Colonic mucosa (tissue), 4 donors: ENCODE measurements around the gene CNOT1. TPM values are rescaled to one million over a fixed set of nuclear protein-coding genes. Genes with fewer than 3 reads are reported as not detected.

ENCODE experiments used
- DNase-seq: peaks from one replicate; pipeline ENCODE4 v3.0.0-alpha.2; 2020
- H3K27ac ChIP-seq: fragments of 200-600 bp; one replicate; pipeline ENCODE4 v1.8.0; 2021
- H3K27me3 ChIP-seq: fragments of 200-600 bp; one replicate; pipeline ENCODE4 v1.8.0; 2021
- H3K36me3 ChIP-seq: fragments of 200-600 bp; one replicate; pipeline ENCODE4 v1.8.0; 2021
- H3K4me1 ChIP-seq: fragments of 200-600 bp; one replicate; pipeline ENCODE4 v1.8.0; 2021; ENCODE audit warnings: mild to moderate bottlenecking
- H3K4me3 ChIP-seq: fragments of 200-600 bp; one replicate; pipeline ENCODE4 v1.8.0; 2021
- H3K9ac ChIP-seq, 2 donors: one replicate each; pipeline ENCODE4 v1.7.0; 2013; ENCODE audit warnings: control low read depth in 2 of 2, low read depth in 2 of 2, low read length in 2 of 2
- H3K9me3 ChIP-seq: fragments of 200-600 bp; one replicate; pipeline ENCODE4 v1.8.0; 2021
- CTCF ChIP-seq: fragments of 200-600 bp; IDR thresholded peaks from one replicate; pipeline ENCODE4 v1.8.0; 2022; ENCODE audit warnings: antibody characterized with exemption, mild to moderate bottlenecking
- intact Hi-C: fragments of 100-400 bp; cut with DNase I; formaldehyde crosslinking; loops from one replicate; pipeline ENCODE4 v1.14.1; 2022
- total RNA-seq, 2 donors: library from RNA; stranded (reverse); fragmentation: NEBNext Ultra II Directional in 1 of 2; extraction: Animal tissue kit (Norgen Biotek cat#: 25700) in 1 of 2; gene quantifications; one replicate each; pipeline ENCODE4 v1.2.1, GENCODE V29; 2021
- donor health status: healthy.
- donor health status: DM: no; HTN: no; CAD: no.
- donor health status: DM: no; HTN: no; CAD: no.

CNOT1 gene
- total RNA-seq, 2 donors from 2014 or later, result 237 to 268 TPM

- intact Hi-C loops, result no loop called here
- Histone ChIP-seq H3K27ac (peak overlapping the region; percentile 98), H3K9me3 (no peaks in the 10 kb centered on the region), H3K27me3 (no peaks in the 10 kb centered on the region), H3K4me3 (peak overlapping the region; percentile 86), H3K36me3 (no peaks in the 10 kb centered on the region), H3K9ac (peak overlapping the region; percentile 99 to 100), H3K4me1 (no peaks in the 10 kb centered on the region)
- TF ChIP-seq CTCF, result no peak
- DNase-seq, result peak; percentile 83
These were observed 537 bp downstream of the CNOT1 start for GRCh38 chr16:58628845-58629732.

GRCh38 chr16:58624209-58624608, 5.4 kb downstream of the CNOT1 start:
- no peak for TF ChIP-seq CTCF
- Histone ChIP-seq H3K4me3 (no peak overlapping the region), H3K27ac (no peak overlapping the region), H3K9me3 (no peaks in the 10 kb centered on the region), H3K4me1 (no peaks in the 10 kb centered on the region), H3K36me3 (peaks cover 6% of the 10 kb centered on the region), H3K9ac (no peak overlapping the region), H3K27me3 (no peaks in the 10 kb centered on the region)
- DNase-seq, result no peak
- intact Hi-C loops, result no loop called here

GRCh38 chr16:58620396-58620795, 9.2 kb downstream of the CNOT1 start:
- intact Hi-C loops, result no loop called here
- no peak for DNase-seq
- Histone ChIP-seq H3K27me3 (no peaks in the 10 kb centered on the region), H3K9me3 (no peaks in the 10 kb centered on the region), H3K9ac (no peak overlapping the region), H3K36me3 (peaks cover 10% of the 10 kb centered on the region), H3K27ac (no peak overlapping the region), H3K4me1 (no peaks in the 10 kb centered on the region), H3K4me3 (no peak overlapping the region)
- no peak for TF ChIP-seq CTCF

GRCh38 chr16:58615280-58615679, 14.3 kb downstream of the CNOT1 start:
- Histone ChIP-seq H3K9ac (no peak overlapping the region), H3K27me3 (no peaks in the 10 kb centered on the region), H3K27ac (no peak overlapping the region), H3K9me3 (no peaks in the 10 kb centered on the region), H3K36me3 (peaks cover 10% of the 10 kb centered on the region), H3K4me1 (no peaks in the 10 kb centered on the region), H3K4me3 (no peak overlapping the region)
- no peak for DNase-seq
- TF ChIP-seq CTCF, result no peak
- intact Hi-C loops, result no loop called here

- no peak overlapping the region for H3K4me3 ChIP-seq
- H3K4me1 ChIP-seq, result no peaks in the 10 kb centered on the region
- no peak for TF ChIP-seq CTCF
- H3K27ac ChIP-seq, result no peak overlapping the region
- peaks cover 9% of the 10 kb centered on the region for H3K36me3 ChIP-seq
- no peak overlapping the region for H3K9ac ChIP-seq
- H3K27me3 ChIP-seq, result no peaks in the 10 kb centered on the region
- intact Hi-C loops, result no loop called here
- no peak for DNase-seq
- H3K9me3 ChIP-seq, result no peaks in the 10 kb centered on the region
These were observed 14.8 kb downstream of the CNOT1 start for GRCh38 chr16:58614860-58615259.
